ENCODE data around the gene TPI1.

- TF ChIP-seq POLR2A (IDR thresholded peaks at IDR 0.05; ENCODE audit: low read depth, low read length) (no peak), POLR2AphosphoS5 (IDR thresholded peaks at IDR 0.05; ENCODE audit: low read depth, low read length) (no peak), TAF1 (IDR thresholded peaks at IDR 0.05; ENCODE audit: borderline replicate concordance, low read depth, low read length) (no peak)
These were observed 20.1 kb downstream of the TPI1 start for GRCh38 chr12:6887460-6887859.
